ENCODE data around the gene LRRC8D. TPM values are rescaled to one million over a fixed set of nuclear protein-coding genes. Genes with fewer than 3 reads are reported as not detected.

The LRRC8D gene
- total RNA-seq, 4 donors from 2014 or later: 8.7 to 19.1 (median 10.9) TPM

DNA sequence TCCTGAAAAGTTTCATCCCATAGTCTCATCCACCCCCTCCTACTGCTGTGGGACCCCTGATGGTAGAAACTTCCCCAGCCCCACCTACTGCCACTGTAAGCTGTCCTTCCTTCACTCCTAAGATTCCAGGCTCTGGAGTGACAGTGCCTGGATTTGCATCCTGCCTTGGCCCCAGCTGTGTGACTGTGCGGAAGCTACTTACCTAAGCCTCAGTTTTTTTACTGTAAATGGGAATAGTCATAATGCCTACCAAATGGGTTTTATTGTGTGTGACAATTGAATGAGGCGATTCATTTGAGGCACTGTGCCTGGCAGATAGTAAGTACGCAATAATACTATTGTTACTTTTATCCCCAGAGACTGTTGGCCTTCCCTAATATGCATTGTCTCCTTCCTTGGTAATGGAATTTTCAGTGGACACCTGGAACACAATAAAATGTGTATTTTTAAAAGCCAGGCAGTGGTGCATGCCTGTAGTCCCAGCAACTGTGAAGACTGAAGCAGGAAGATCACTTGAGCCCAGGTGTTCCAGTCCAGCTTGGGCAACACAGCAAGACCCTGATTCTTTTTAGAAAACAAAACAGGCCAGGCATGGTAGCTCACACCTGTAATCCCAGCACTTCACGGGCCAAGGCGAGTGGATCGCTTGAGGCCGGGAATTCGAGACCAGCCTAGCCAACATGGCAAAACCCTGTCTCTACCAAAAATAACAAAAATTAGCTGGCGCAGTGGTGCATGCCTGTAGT, 119.0 kb downstream of the LRRC8D start:
- Histone ChIP-seq H3K4me1 (peaks cover 0 to 26% (median 7%) of the 10 kb centered on the region in 3 donors), H3K27ac (no peak overlapping the region), H3K9me3 (no peaks in the 10 kb centered on the region), H3K36me3 (peaks cover 0 to 2% (median 0%) of the 10 kb centered on the region in 3 donors), H3K4me3 (no peak overlapping the region), H3K27me3 (no peaks in the 10 kb centered on the region)
- 93 to 96% methylated on average over 6 to 8 of the region's 9 CpGs for WGBS, 2 donors
- intact Hi-C loops (cut with DNase I): no loop called here
- TF ChIP-seq POLR2A (IDR thresholded peaks at IDR 0.05): no peak
- TF ChIP-seq, protein P1, sequence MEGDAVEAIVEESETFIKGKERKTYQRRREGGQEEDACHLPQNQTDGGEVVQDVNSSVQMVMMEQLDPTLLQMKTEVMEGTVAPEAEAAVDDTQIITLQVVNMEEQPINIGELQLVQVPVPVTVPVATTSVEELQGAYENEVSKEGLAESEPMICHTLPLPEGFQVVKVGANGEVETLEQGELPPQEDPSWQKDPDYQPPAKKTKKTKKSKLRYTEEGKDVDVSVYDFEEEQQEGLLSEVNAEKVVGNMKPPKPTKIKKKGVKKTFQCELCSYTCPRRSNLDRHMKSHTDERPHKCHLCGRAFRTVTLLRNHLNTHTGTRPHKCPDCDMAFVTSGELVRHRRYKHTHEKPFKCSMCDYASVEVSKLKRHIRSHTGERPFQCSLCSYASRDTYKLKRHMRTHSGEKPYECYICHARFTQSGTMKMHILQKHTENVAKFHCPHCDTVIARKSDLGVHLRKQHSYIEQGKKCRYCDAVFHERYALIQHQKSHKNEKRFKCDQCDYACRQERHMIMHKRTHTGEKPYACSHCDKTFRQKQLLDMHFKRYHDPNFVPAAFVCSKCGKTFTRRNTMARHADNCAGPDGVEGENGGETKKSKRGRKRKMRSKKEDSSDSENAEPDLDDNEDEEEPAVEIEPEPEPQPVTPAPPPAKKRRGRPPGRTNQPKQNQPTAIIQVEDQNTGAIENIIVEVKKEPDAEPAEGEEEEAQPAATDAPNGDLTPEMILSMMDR (IDR thresholded peaks at IDR 0.05): no peak
- DNase-seq: no peak

DNA sequence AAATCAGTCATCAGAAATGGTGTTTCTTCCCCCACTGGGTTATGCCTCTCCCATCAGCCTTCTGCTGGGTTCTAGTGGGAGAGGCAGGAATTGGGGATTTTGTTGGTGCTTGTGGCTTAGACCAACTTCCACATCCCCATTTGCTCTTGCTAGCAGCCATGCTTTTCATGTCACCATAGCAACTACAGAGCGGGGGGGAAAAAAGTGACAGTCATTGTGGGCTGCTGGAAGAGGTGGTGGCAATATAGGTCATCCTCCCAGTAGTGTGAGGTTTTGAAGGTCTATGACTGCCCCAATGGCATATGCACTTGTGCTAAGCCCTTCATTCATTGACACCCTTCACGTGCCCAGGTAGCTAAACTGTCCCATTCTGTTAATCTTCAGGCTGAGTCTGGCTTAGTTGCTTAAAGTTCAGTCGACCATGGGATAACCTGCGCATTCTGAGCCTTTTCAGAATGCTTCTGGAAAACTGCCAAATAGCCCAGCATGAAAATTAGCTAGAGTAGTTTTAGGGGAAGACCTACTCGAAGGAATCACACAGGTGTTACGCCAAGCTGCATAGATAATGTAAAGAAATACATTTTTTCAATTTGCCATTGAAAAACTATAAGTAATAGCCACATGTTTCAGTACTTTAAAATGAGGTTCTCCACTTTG, 120.4 kb downstream of the LRRC8D start:
- no peak for DNase-seq
- whole genome bisulfite sequencing, 2 donors: 83 to 95% methylated on average over 6 of the region's 6 CpGs
- Histone ChIP-seq H3K9me3 (no peaks in the 10 kb centered on the region), H3K4me3 (no peak overlapping the region), H3K27me3 (no peaks in the 10 kb centered on the region), H3K36me3 (no peaks in the 10 kb centered on the region), H3K27ac (no peak overlapping the region), H3K4me1 (peaks cover 0 to 26% (median 7%) of the 10 kb centered on the region in 3 donors)
- intact Hi-C loops (cut with DNase I): no loop called here
- TF ChIP-seq, protein P1 (IDR thresholded peaks at IDR 0.05): no peak

DNA sequence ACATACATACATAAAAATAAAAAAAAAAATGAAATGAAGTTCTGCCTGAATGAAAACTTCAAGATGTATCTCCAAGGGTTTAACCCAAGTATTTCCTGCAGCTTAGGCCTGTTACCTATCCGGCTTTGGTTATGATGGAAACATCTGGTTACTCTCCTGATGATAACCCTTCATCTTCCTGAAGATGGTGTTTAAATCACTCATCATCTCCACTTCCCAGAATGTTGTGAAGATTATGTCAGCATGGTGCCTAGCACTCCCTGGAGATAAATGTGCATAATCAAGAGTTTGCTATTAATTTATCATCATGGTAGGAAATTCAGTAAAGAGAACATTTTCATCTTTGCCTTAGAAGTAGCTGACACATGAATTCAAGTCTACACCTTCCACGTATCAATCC, 121.2 kb downstream of the LRRC8D start:
- no peaks in the 10 kb centered on the region for H3K36me3 ChIP-seq
- DNase-seq: no peak
- no peak for TF ChIP-seq POLR2A (IDR thresholded peaks at IDR 0.05)
- TF ChIP-seq, protein P1 (IDR thresholded peaks at IDR 0.05): no peak
- H3K9me3 ChIP-seq: no peaks in the 10 kb centered on the region
- intact Hi-C loops (cut with DNase I): no loop called here
- no peak overlapping the region for H3K4me3 ChIP-seq
- no peak overlapping the region for H3K27ac ChIP-seq
- whole genome bisulfite sequencing, 2 donors: 90% methylated on average over 2 of the region's 2 CpGs
- peaks cover 0 to 26% (median 7%) of the 10 kb centered on the region in 3 donors for H3K4me1 ChIP-seq
- no peaks in the 10 kb centered on the region for H3K27me3 ChIP-seq

DNA sequence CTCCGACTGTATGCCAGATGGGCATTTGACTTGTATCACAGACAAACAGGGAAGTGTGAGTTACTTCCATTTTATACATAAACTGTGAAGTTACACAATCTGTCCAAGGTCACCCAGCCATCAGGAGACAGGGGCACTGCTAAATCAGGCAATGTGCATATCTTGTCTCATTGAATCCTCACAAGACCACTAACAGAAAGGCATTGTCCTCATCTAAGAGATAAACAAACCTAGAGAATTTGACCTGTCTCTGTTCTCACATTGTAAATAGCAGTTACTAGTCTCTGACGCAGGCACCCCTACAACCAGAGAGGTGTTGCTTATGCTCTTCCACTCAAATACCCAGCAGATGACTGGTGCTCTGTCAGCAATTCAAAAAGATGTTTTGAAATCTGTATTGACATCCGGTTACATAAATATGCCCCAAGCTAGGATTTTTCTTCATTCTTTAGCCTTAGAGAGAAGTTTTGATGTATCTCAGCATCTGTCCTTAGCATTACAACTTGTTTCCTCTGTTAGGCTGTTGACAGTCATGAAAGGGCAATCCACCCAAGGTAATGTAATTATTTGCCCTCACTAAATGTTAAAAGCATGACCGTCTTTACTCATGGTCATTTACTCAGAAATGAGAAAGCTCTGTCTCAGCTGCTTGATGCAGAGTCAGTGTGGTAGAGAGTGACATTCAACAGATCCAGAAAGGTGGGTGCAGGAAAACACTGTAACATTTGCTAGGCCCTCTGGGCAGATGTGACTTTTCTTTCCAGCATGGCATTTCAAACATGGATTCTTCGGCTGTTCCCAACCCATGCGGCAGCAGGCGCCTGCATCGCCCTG, 122.2 kb downstream of the LRRC8D start:
- intact Hi-C loops (cut with DNase I): no loop called here
- Histone ChIP-seq H3K4me1 (peaks cover 0 to 25% (median 7%) of the 10 kb centered on the region in 3 donors), H3K27me3 (no peaks in the 10 kb centered on the region), H3K36me3 (no peaks in the 10 kb centered on the region), H3K9me3 (no peaks in the 10 kb centered on the region), H3K4me3 (no peak overlapping the region), H3K27ac (no peak overlapping the region)
- TF ChIP-seq, protein P1 (IDR thresholded peaks at IDR 0.05): no peak
- TF ChIP-seq POLR2A (IDR thresholded peaks at IDR 0.05): no peak
- DNase-seq: no peak
- WGBS, 2 donors: 70 to 79% methylated on average over 8 of the region's 8 CpGs

Measured in esophagus squamous epithelium (tissue), 5 donors.